H1 (cell line): ENCODE data around the gene STPG1. TPM values are rescaled to one million over a fixed set of nuclear protein-coding genes. Genes with fewer than 3 reads are reported as not detected.

Source experiments
- CTCF ChIA-PET: fragments of 300-600 bp; sonication (Branson Sonifier 250); formaldehyde crosslinking; loops from one replicate; lab custom pipeline; 2021; ENCODE audit not compliant: partially characterized antibody; lab: Charles Lee
- POLR2A ChIA-PET: fragments of 300-600 bp; sonication (Branson Sonifier 250); formaldehyde crosslinking; loops from one replicate; lab custom pipeline; 2021; ENCODE audit warnings: inconsistent platforms; ENCODE audit not compliant: partially characterized antibody; lab: Charles Lee
- DNase-seq, 2 experiments: peaks; one replicate each; pipeline versions ENCODE4 v3.0.0 to v3.0.0-alpha.2; 2010 to 2022; ENCODE audit warnings: low spot score in 2 of 2, low read depth in 1 of 2, mixed read lengths in 1 of 2
- FAIRE-seq: peaks from 2 replicates; lab custom pipeline; 2011; peaks lifted over from hg19 to GRCh38; lab: Jason Lieb, UNC
- H2AFZ ChIP-seq: 2 replicates; pipeline ENCODE4 v1.8.1; 2012; ENCODE audit warnings: low read length, inconsistent platforms
- H2AK5ac ChIP-seq: 2 replicates; pipeline ENCODE4 v1.6.1; 2013; ENCODE audit warnings: low read depth, low read length
- H2BK120ac ChIP-seq: replicated peaks from 2 replicates; pipeline ENCODE3; 2013; ENCODE audit warnings: low read depth, low read length, inconsistent platforms
- H2BK12ac ChIP-seq: 2 replicates; pipeline ENCODE4 v1.6.1; 2013; ENCODE audit warnings: low read depth, low read length
- H2BK15ac ChIP-seq: 2 replicates; pipeline ENCODE4 v1.6.1; 2013; ENCODE audit warnings: low read length
- H2BK20ac ChIP-seq: 2 replicates; pipeline ENCODE4 v1.6.1; 2013; ENCODE audit warnings: low read length
- H2BK5ac ChIP-seq: 2 replicates; pipeline ENCODE4 v1.6.1; 2013; ENCODE audit warnings: low read depth, low read length
- H3K14ac ChIP-seq: 2 replicates; pipeline ENCODE4 v1.6.1; 2013; ENCODE audit warnings: inconsistent platforms; ENCODE audit not compliant: insufficient read length
- H3K18ac ChIP-seq: 2 replicates; pipeline ENCODE4 v1.6.1; 2013; ENCODE audit warnings: low read length; ENCODE audit errors: extremely low read depth
- H3K23ac ChIP-seq: 2 replicates; pipeline ENCODE4 v1.6.1; 2013; ENCODE audit warnings: inconsistent platforms; ENCODE audit not compliant: insufficient read length
- H3K23me2 ChIP-seq: 2 replicates; pipeline ENCODE4 v1.6.1; 2013; ENCODE audit warnings: low read depth, low read length
- H3K27ac ChIP-seq: 2 replicates; pipeline ENCODE4 v1.6.1; 2011; ENCODE audit warnings: low read depth, low read length, inconsistent platforms
- H3K27me3 ChIP-seq, 4 experiments: replicated peaks in 1 of 4; 1 replicate in 1 of 4; 2 replicates in 3 of 4; pipeline versions ENCODE4 v1.6.1 to v1.8.1; 2011 to 2013; ENCODE audit warnings: low read length in 3 of 4, mild to moderate bottlenecking in 3 of 4, inconsistent platforms in 2 of 4, mixed read lengths in 2 of 4, moderate library complexity in 1 of 4; ENCODE audit not compliant: control insufficient read depth in 3 of 4, insufficient read depth in 3 of 4; ENCODE audit errors: extremely low read depth in 1 of 4
- H3K36me3 ChIP-seq, 4 experiments: 2 replicates each; pipeline versions ENCODE4 v1.6.1 to v1.8.1; 2011 to 2013; ENCODE audit warnings: mild to moderate bottlenecking in 4 of 4, low read length in 3 of 4, moderate library complexity in 2 of 4, control low read depth in 1 of 4, inconsistent platforms in 1 of 4; ENCODE audit not compliant: insufficient read depth in 4 of 4, control insufficient read depth in 2 of 4
- H3K4ac ChIP-seq: replicated peaks from 2 replicates; pipeline ENCODE3; 2013; ENCODE audit warnings: low read length, low read depth, mixed read lengths, inconsistent platforms; ENCODE audit not compliant: insufficient read length
- H3K4me1 ChIP-seq, 4 experiments: replicated peaks in 1 of 4; 1 replicate in 1 of 4; 2 replicates in 3 of 4; pipeline versions ENCODE4 v1.6.1 to v1.8.1; 2011 to 2013; ENCODE audit warnings: low read length in 3 of 4, inconsistent platforms in 2 of 4, mixed read lengths in 1 of 4; ENCODE audit not compliant: insufficient read depth in 4 of 4, control insufficient read depth in 3 of 4
- H3K4me2 ChIP-seq, 2 experiments: 2 replicates each; pipeline versions ENCODE4 v1.6.1 to v1.8.1; 2011 to 2013; ENCODE audit warnings: low read depth in 2 of 2, low read length in 2 of 2, control low read depth in 1 of 2, inconsistent platforms in 1 of 2, mild to moderate bottlenecking in 1 of 2; ENCODE audit not compliant: insufficient read depth in 1 of 2
- H3K4me3 ChIP-seq, 4 experiments: fragments of 200-600, 300-600 bp in 1 of 4; sonication (generic), shearing (Covaris generic), sonication (Bioruptor Twin) in 1 of 4; 2 replicates each; pipeline versions ENCODE4 v1.5.1 to v1.8.1; 2011 to 2016; ENCODE audit warnings: low read length in 4 of 4, low read depth in 3 of 4, control low read depth in 2 of 4, inconsistent platforms in 2 of 4, mild to moderate bottlenecking in 2 of 4, mixed read lengths in 1 of 4, moderate library complexity in 1 of 4; ENCODE audit not compliant: insufficient read depth in 2 of 4; ENCODE audit errors: extremely low read depth in 1 of 4
- H3K56ac ChIP-seq: replicated peaks from 2 replicates; pipeline ENCODE3; 2013; ENCODE audit warnings: low read depth, mild to moderate bottlenecking, mixed read lengths, low read length, inconsistent platforms; ENCODE audit not compliant: insufficient read length
- H3K79me1 ChIP-seq: 2 replicates; pipeline ENCODE4 v1.6.1; 2013; ENCODE audit warnings: low read depth, low read length, control low read depth
- H3K79me2 ChIP-seq, 2 experiments: 2 replicates each; pipeline versions ENCODE4 v1.6.1 to v1.8.1; 2012 to 2013; ENCODE audit warnings: low read length in 2 of 2, mild to moderate bottlenecking in 2 of 2, inconsistent platforms in 1 of 2; ENCODE audit not compliant: insufficient read depth in 2 of 2, control insufficient read depth in 1 of 2
- H3K9ac ChIP-seq, 4 experiments: replicated peaks in 1 of 4; 1 replicate in 1 of 4; 2 replicates in 3 of 4; pipeline versions ENCODE4 v1.6.1 to v1.8.1; 2011 to 2013; ENCODE audit warnings: low read depth in 3 of 4, low read length in 3 of 4, control low read depth in 2 of 4, mild to moderate bottlenecking in 2 of 4, moderate library complexity in 2 of 4, inconsistent platforms in 1 of 4; ENCODE audit errors: extremely low read depth in 1 of 4
- H3K9me3 ChIP-seq, 2 experiments: 2 replicates each; pipeline versions ENCODE4 v1.6.1 to v1.8.1; 2012 to 2013; ENCODE audit warnings: mild to moderate bottlenecking in 2 of 2, moderate library complexity in 2 of 2, control low read depth in 1 of 2, inconsistent platforms in 1 of 2, low read depth in 1 of 2, low read length in 1 of 2, mixed read lengths in 1 of 2; ENCODE audit not compliant: insufficient read depth in 2 of 2
- H4K20me1 ChIP-seq, 2 experiments: replicated peaks in 1 of 2; 2 replicates each; pipeline versions ENCODE3 to v1.8.1; 2011 to 2013; ENCODE audit warnings: inconsistent platforms in 2 of 2, low read length in 2 of 2, mild to moderate bottlenecking in 1 of 2; ENCODE audit not compliant: insufficient read depth in 2 of 2, control insufficient read depth in 1 of 2
- H4K5ac ChIP-seq: 2 replicates; pipeline ENCODE4 v1.6.1; 2013; ENCODE audit warnings: low read length, low read depth, mixed read lengths, inconsistent platforms; ENCODE audit not compliant: insufficient read length
- H4K8ac ChIP-seq: 2 replicates; pipeline ENCODE4 v1.8.0; 2013; ENCODE audit warnings: mild to moderate bottlenecking, moderate library complexity, low read length, inconsistent platforms; ENCODE audit not compliant: insufficient read depth; ENCODE audit errors: extremely low read depth
- H4K91ac ChIP-seq: replicated peaks from 2 replicates; pipeline ENCODE3; 2013; ENCODE audit warnings: low read length, mixed read lengths, inconsistent platforms; ENCODE audit not compliant: insufficient read length
- ASH2L ChIP-seq: fragments of 200-600, 300-600 bp; sonication (generic); IDR thresholded peaks from one replicate; pipeline ENCODE4 v1.7.1; 2017; ENCODE audit warnings: low read length
- BRCA1 ChIP-seq: IDR thresholded peaks from 2 replicates; pipeline ENCODE4 v1.6.1; 2012; ENCODE audit warnings: low read depth, low read length, improper control_type of control experiment
- CHD2 ChIP-seq: IDR thresholded peaks from 2 replicates; pipeline ENCODE4 v1.6.1; 2012; ENCODE audit warnings: low read length, improper control_type of control experiment
- EGR1 ChIP-seq: IDR thresholded peaks from 2 replicates; pipeline ENCODE4 v1.6.1; 2011; ENCODE audit warnings: low read depth, low read length, borderline replicate concordance
- HDAC2 ChIP-seq, 2 experiments: fragments of 300-600 bp in 1 of 2; sonication (generic) in 1 of 2; IDR thresholded peaks; 2 replicates each; pipeline ENCODE4 v1.6.1; 2011 to 2012; ENCODE audit warnings: low read depth in 2 of 2, low read length in 2 of 2, mild to moderate bottlenecking in 2 of 2, moderate library complexity in 2 of 2, borderline replicate concordance in 1 of 2, inconsistent platforms in 1 of 2
- JUND ChIP-seq: IDR thresholded peaks from 2 replicates; pipeline ENCODE4 v1.6.1; 2011; ENCODE audit warnings: mild to moderate bottlenecking, improper control_type of control experiment, low read length
- POLR2A ChIP-seq, 2 experiments: IDR thresholded peaks; 1 replicate in 1 of 2; 2 replicates in 1 of 2; pipeline ENCODE4 v1.6.1; 2011; ENCODE audit warnings: low read depth in 2 of 2, low read length in 2 of 2, mild to moderate bottlenecking in 2 of 2; ENCODE audit errors: control extremely low read depth in 1 of 2
- RBBP5 ChIP-seq: IDR thresholded peaks from 2 replicates; pipeline ENCODE4 v1.7.1; 2012; ENCODE audit warnings: low read depth, mild to moderate bottlenecking, inconsistent platforms, low read length, moderate library complexity, borderline replicate concordance
- RFX5 ChIP-seq: IDR thresholded peaks from 2 replicates; pipeline ENCODE4 v1.6.1; 2011; ENCODE audit warnings: low read depth, low read length, improper control_type of control experiment, borderline replicate concordance
- SIX5 ChIP-seq: IDR thresholded peaks from 2 replicates; pipeline ENCODE4 v1.6.1; 2011; ENCODE audit warnings: mild to moderate bottlenecking, low read depth, low read length
- TAF1 ChIP-seq: IDR thresholded peaks from 2 replicates; pipeline ENCODE4 v1.6.1; 2011; ENCODE audit warnings: mild to moderate bottlenecking, low read depth, low read length
- TAF7 ChIP-seq: optimal IDR thresholded peaks from 2 replicates; pipeline ENCODE3; 2011; ENCODE audit warnings: low read depth, mild to moderate bottlenecking, inconsistent platforms, low read length, moderate library complexity, borderline replicate concordance
- TCF12 ChIP-seq: IDR thresholded peaks from 2 replicates; pipeline ENCODE4 v1.6.1; 2011; ENCODE audit warnings: low read depth, mild to moderate bottlenecking, low read length
- WGBS, 2 experiments: shearing (Covaris generic) in 1 of 2; methylation state at CpG; one replicate each; pipeline versions ENCODE4 v1.1.6 to v1.1.7; 2013 to 2015; ENCODE audit warnings: low lambda C conversion rate in 2 of 2, mixed read lengths in 2 of 2, inconsistent platforms in 1 of 2, low coverage in 1 of 2, missing lambda C conversion rate in 1 of 2; ENCODE audit not compliant: insufficient replicate concordance in 2 of 2, insufficient coverage in 1 of 2, insufficient read length in 1 of 2; ENCODE audit errors: extremely low coverage in 1 of 2, missing lambda C conversion rate in 1 of 2; 5-methylcytosine and 5-hydroxymethylcytosine counted together
- polyA plus RNA-seq, 7 experiments: library from polyadenylated mRNA; depleted of rRNA in 3 of 7; stranded (reverse) in 5 of 7; unstranded in 2 of 7; fragments of >200 nt in 5 of 7; fragments of 200-250 nt in 2 of 7; gene quantifications; 1 replicate in 5 of 7; 2 replicates in 1 of 7; 4 replicates in 1 of 7; pipeline versions ENCODE4 v1.2.1 to v1.2.3, GENCODE V29; 2011 to 2013; ENCODE audit warnings: missing spikeins in 2 of 7, mixed read lengths in 2 of 7
- total RNA-seq: library from RNA; stranded (reverse); fragmentation: NEBNext Ultra II Directional; extraction: Animal tissue kit (Norgen Biotek cat#: 25700); gene quantifications from 2 replicates; pipeline ENCODE4 v1.2.1, GENCODE V29; 2021
- TF ChIP-seq, protein P1 (sequence below): IDR thresholded peaks from 2 replicates; pipeline ENCODE4 v1.6.1; 2011; ENCODE audit warnings: low read depth, mild to moderate bottlenecking, low read length; ENCODE audit not compliant: insufficient read depth

STPG1 gene
- total and polyA plus RNA-seq, 2 of the 8 experiments (the other 6 are each of a cell fraction or from before 2014, with no cell fraction given), result 10.3 to 11.2 TPM

DNA sequence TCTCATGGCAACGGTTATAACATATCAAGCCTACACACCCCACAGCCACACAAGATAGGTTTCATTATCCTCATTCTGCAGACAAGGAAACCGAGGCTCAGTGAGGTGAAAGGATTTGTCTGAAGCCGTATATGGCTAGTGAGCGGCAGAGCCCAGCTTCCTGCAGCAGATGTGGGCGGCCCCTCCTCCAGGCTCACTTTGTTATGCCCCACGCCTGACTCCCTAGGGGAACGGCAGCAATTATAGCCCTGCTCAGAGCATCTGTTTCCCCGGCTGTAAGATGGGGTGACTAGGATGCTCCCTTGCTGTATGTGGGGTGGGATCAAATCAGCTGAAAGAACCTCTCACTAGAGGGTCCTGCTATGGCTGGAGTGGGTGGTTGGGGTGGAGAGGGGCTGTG lies 72.3 kb downstream of the STPG1 start:
- ChIA-PET POLR2A (interaction anchor here (1.4 kb wide), 1 partner anchor 20 kb away, joined by 3 read pairs; no protein-coding TSS in a partner anchor), CTCF (interaction anchor here (0.8 to 4.8 kb wide), 13 partner anchors 11 to 186 kb away, joined by 3 to 22 read pairs (median 4); no protein-coding TSS in a partner anchor)
- Histone ChIP-seq H3K79me2 (no peaks in the 10 kb centered on the region), H3K18ac (peak overlapping the region; percentile 25), H4K91ac (no peak overlapping the region), H4K20me1 (no peaks in the 10 kb centered on the region), H3K14ac (no peak overlapping the region), H3K27me3 (no peaks in the 10 kb centered on the region), H3K36me3 (no peaks in the 10 kb centered on the region; a peak in 1 of 8 replicates), H3K4me2 (no peak overlapping the region), H2BK12ac (peak overlapping the region; percentile 95), H3K9ac (no peak overlapping the region), H2AK5ac (peak overlapping the region; percentile 71; the same call in 1 of the 2 replicates), H3K23me2 (no peaks in the 10 kb centered on the region), H3K23ac (no peak overlapping the region), H3K9me3 (no peaks in the 10 kb centered on the region), H2BK20ac (peak overlapping the region; percentile 90; the same call in 1 of the 2 replicates), H3K27ac (no peak overlapping the region), H2BK5ac (peak overlapping the region; percentile 52; the same call in 1 of the 2 replicates), H3K79me1 (no peaks in the 10 kb centered on the region), H3K56ac (no peak overlapping the region), H4K8ac (no peak overlapping the region), H3K4me3 (no peak overlapping the region), H3K4me1 (peaks cover 0 to 36% (median 24%) of the 10 kb centered on the region in 4 experiments; a peak in 6 of 7 replicates), H2AFZ (no peak overlapping the region), H4K5ac (no peak overlapping the region), H2BK15ac (peak overlapping the region; percentile 72; the same call in 1 of the 2 replicates), H2BK120ac (no peak overlapping the region), H3K4ac (no peak overlapping the region)
- no peak for FAIRE-seq
- no peak for DNase-seq
- 58% methylated on average over 8 of the region's 8 CpGs; no CpG with 5 or more reads in 1 of the 2 experiments for WGBS, 2 experiments
- TF ChIP-seq TAF1 (no peak), RFX5 (no peak), RBBP5 (no peak), ASH2L (no peak), JUND (no peak), CHD2 (no peak), TCF12 (no peak), BRCA1 (no peak), TAF7 (no peak), SIX5 (no peak), EGR1 (no peak), HDAC2 (IDR thresholded peaks at IDR 0.05; ENCODE audit: borderline replicate concordance in 1 of 2, low read depth in 2 of 2, low read length in 2 of 2) (no peak), POLR2A (IDR thresholded peaks at IDR 0.05; ENCODE audit: control extremely low read depth in 1 of 2, low read depth in 2 of 2, low read length in 2 of 2) (no peak)
- TF ChIP-seq, protein P1, sequence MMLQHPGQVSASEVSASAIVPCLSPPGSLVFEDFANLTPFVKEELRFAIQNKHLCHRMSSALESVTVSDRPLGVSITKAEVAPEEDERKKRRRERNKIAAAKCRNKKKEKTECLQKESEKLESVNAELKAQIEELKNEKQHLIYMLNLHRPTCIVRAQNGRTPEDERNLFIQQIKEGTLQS, result no peak
